Endothelial cell of umbilical vein (primary cell): Measurements from ENCODE around the gene SPATA32. TPM values are rescaled to one million over a fixed set of nuclear protein-coding genes. Genes with fewer than 3 reads are reported as not detected.

ENCODE experiments used
- BruUV-seq: library from RNA; stranded (reverse); fragments of 400-500 nt; replicated peaks from 2 replicates; lab custom pipeline; 2021; lab: Mats Ljungman, UMichigan
- CTCF ChIA-PET: fragments of 300-600, 350-600 bp; sonication (Branson Sonifier 250); formaldehyde crosslinking; loops from one replicate; lab custom pipeline; 2021; ENCODE audit warnings: antibody characterized with exemption, inconsistent platforms; lab: Charles Lee
- POLR2A ChIA-PET: fragments of 300-600, 350-600 bp; sonication (Branson Sonifier 250); formaldehyde crosslinking; loops from one replicate; lab custom pipeline; 2021; ENCODE audit warnings: antibody characterized with exemption, inconsistent platforms; lab: Charles Lee
- DNase-seq: peaks from one replicate; pipeline ENCODE4 v3.0.0-alpha.2; 2011; ENCODE audit warnings: low read depth, low spot score
- FAIRE-seq: peaks from 2 replicates; lab custom pipeline; 2011; peaks lifted over from hg19 to GRCh38; lab: Jason Lieb, UNC
- H2AFZ ChIP-seq: 2 replicates; pipeline ENCODE4 v1.6.0; 2012; ENCODE audit warnings: low read depth, low read length, control low read depth, inconsistent platforms
- H3K27ac ChIP-seq: 2 replicates; pipeline ENCODE4 v1.5.1; 2011; ENCODE audit warnings: low read depth, mild to moderate bottlenecking, control low read depth, low read length, moderate library complexity; ENCODE audit not compliant: insufficient read depth
- H3K27me3 ChIP-seq, 2 experiments: 2 replicates each; pipeline versions ENCODE4 v1.6.0 to v1.6.1; 2011; ENCODE audit warnings: low read length in 2 of 2, mixed read lengths in 1 of 2; ENCODE audit not compliant: control insufficient read depth in 2 of 2, insufficient read depth in 2 of 2
- H3K36me3 ChIP-seq, 2 experiments: 2 replicates in 1 of 2; 3 replicates in 1 of 2; pipeline ENCODE4 v1.5.1; 2011; ENCODE audit warnings: low read length in 2 of 2, mild to moderate bottlenecking in 1 of 2, moderate library complexity in 1 of 2; ENCODE audit not compliant: control insufficient read depth in 2 of 2, insufficient read depth in 2 of 2; ENCODE audit errors: extremely low read depth in 1 of 2
- H3K4me1 ChIP-seq: 3 replicates; pipeline ENCODE4 v1.5.1; 2011; ENCODE audit warnings: mild to moderate bottlenecking, low read length; ENCODE audit not compliant: control insufficient read depth, insufficient read depth; ENCODE audit errors: extremely low read depth
- H3K4me2 ChIP-seq: 2 replicates; pipeline ENCODE4 v1.6.1; 2011; ENCODE audit warnings: low read length, control low read depth, mixed read lengths; ENCODE audit not compliant: insufficient read depth
- H3K4me3 ChIP-seq, 3 experiments: fragments of 200-600 bp in 1 of 3; sonication (generic), shearing (Covaris generic) in 1 of 3; replicated peaks in 1 of 3; 2 replicates each; pipeline ENCODE4 v1.5.1; 2011 to 2016; ENCODE audit warnings: control low read depth in 3 of 3, low read length in 3 of 3, mild to moderate bottlenecking in 2 of 3, inconsistent platforms in 1 of 3, low read depth in 1 of 3, moderate library complexity in 1 of 3; ENCODE audit not compliant: insufficient read depth in 1 of 3
- H3K79me2 ChIP-seq: 2 replicates; pipeline ENCODE4 v1.6.0; 2012; ENCODE audit warnings: low read length, inconsistent platforms; ENCODE audit not compliant: control insufficient read depth, insufficient read depth
- H3K9ac ChIP-seq: replicated peaks from 2 replicates; pipeline ENCODE3; 2011; ENCODE audit warnings: low read length, control low read depth; ENCODE audit not compliant: insufficient read depth; ENCODE audit errors: extremely low read depth
- H3K9me1 ChIP-seq: replicated peaks from 3 replicates; pipeline ENCODE4 v1.6.0; 2011; ENCODE audit warnings: mild to moderate bottlenecking, low read length; ENCODE audit not compliant: control insufficient read depth, insufficient read depth; ENCODE audit errors: extremely low read depth
- H3K9me3 ChIP-seq: replicated peaks from 2 replicates; pipeline ENCODE4 v1.5.1; 2012; ENCODE audit warnings: low read length, inconsistent platforms; ENCODE audit not compliant: control insufficient read depth, insufficient read depth
- H4K20me1 ChIP-seq: replicated peaks from 2 replicates; pipeline ENCODE3; 2011; ENCODE audit warnings: mild to moderate bottlenecking, low read length; ENCODE audit not compliant: control insufficient read depth, insufficient read depth; ENCODE audit errors: extremely low read depth
- CTCF ChIP-seq, 2 donors: IDR thresholded peaks; 1 replicate in 1 of 2; 2 replicates in 1 of 2; pipeline ENCODE4 v1.5.1; 2011; ENCODE audit warnings: low read length in 2 of 2, mild to moderate bottlenecking in 2 of 2, moderate library complexity in 2 of 2, control low read depth in 1 of 2, inconsistent platforms in 1 of 2, low read depth in 1 of 2; ENCODE audit not compliant: insufficient read depth in 1 of 2; ENCODE audit errors: extremely low read depth in 1 of 2
- EZH2 ChIP-seq: IDR thresholded peaks from 2 replicates; pipeline ENCODE4 v1.6.1; 2012; ENCODE audit warnings: borderline replicate concordance, low read depth, mild to moderate bottlenecking, moderate library complexity, low read length, inconsistent platforms; ENCODE audit not compliant: severe bottlenecking
- FOS ChIP-seq: IDR thresholded peaks from 2 replicates; pipeline ENCODE4 v1.6.1; 2011; ENCODE audit warnings: mild to moderate bottlenecking, low read length, moderate library complexity, borderline replicate concordance; ENCODE audit not compliant: insufficient read depth
- GATA2 ChIP-seq: IDR thresholded peaks from 2 replicates; pipeline ENCODE4 v1.7.0; 2011; ENCODE audit warnings: low read depth, mild to moderate bottlenecking, moderate library complexity, mixed read lengths, low read length; ENCODE audit not compliant: insufficient read length, insufficient read depth
- JUN ChIP-seq: IDR thresholded peaks from 2 replicates; pipeline ENCODE4 v1.6.1; 2011; ENCODE audit warnings: borderline replicate concordance, low read depth; ENCODE audit not compliant: insufficient read length, insufficient read depth
- MAX ChIP-seq: IDR thresholded peaks from 2 replicates; pipeline ENCODE4 v1.6.1; 2011; ENCODE audit not compliant: insufficient read depth, insufficient read length
- MYC ChIP-seq: IDR thresholded peaks from one replicate; pipeline ENCODE4 v1.6.1; 2011; ENCODE audit warnings: mild to moderate bottlenecking, low read depth, low read length
- POLR2A ChIP-seq: IDR thresholded peaks from 2 replicates; pipeline ENCODE4 v1.6.1; 2012; ENCODE audit warnings: low read depth, mild to moderate bottlenecking, control low read depth, low read length
- POLR2AphosphoS5 ChIP-seq: IDR thresholded peaks from 2 replicates; pipeline ENCODE4 v1.6.1; 2012; ENCODE audit warnings: low read depth, mild to moderate bottlenecking, control low read depth, low read length, moderate library complexity; ENCODE audit not compliant: insufficient read depth
- dilution Hi-C: fragments of 300-500 bp; cut with MboI; formaldehyde crosslinking; loops from one replicate; pipeline ENCODE4 v1.15.0; 2019; ENCODE audit warnings: low sequenced_read_pairs; ENCODE audit not compliant: extremely low pct_ligation_motif_present
- intact Hi-C: fragments of 100-400 bp; cut with micrococcal nuclease; formaldehyde crosslinking; loops from one replicate; pipeline ENCODE4 v1.10.0; 2022
- polyA plus RNA-seq, 4 experiments: library from polyadenylated mRNA; depleted of rRNA in 3 of 4; stranded (reverse) in 3 of 4; unstranded in 1 of 4; fragments of >200 nt; gene quantifications; 2 replicates each; pipeline versions ENCODE4 v1.2.1 to v1.2.3, GENCODE V29; 2011 to 2012; ENCODE audit warnings: missing spikeins in 1 of 4
- total RNA-seq: library from RNA; stranded (reverse); gene quantifications from 2 replicates; pipeline ENCODE4 v1.2.3, GENCODE V29; 2021

The SPATA32 gene
- total and polyA plus RNA-seq, 2 donors (not counting 3 experiments of a cell fraction or from before 2014, with no cell fraction given): not detected

GRCh38 chr17:45288825-45289224 is 26.9 kb upstream of the SPATA32 start:
- Histone ChIP-seq H3K27ac (no peak overlapping the region), H3K9me1 (no peaks in the 10 kb centered on the region), H3K4me2 (no peak overlapping the region), H2AFZ (no peak overlapping the region), H3K36me3 (peaks cover 6 to 42% of the 10 kb centered on the region in 2 experiments), H3K27me3 (no peaks in the 10 kb centered on the region), H4K20me1 (no peaks in the 10 kb centered on the region), H3K9ac (no peak overlapping the region), H3K9me3 (no peaks in the 10 kb centered on the region), H3K4me3 (no peak overlapping the region), H3K79me2 (peaks cover 21% of the 10 kb centered on the region), H3K4me1 (peaks cover 13% of the 10 kb centered on the region)
- TF ChIP-seq MAX (no peak), JUN (no peak), FOS (no peak), EZH2 (no peak), CTCF (IDR thresholded peaks at IDR 0.05; ENCODE audit: extremely low read depth in 1 of 2, insufficient read depth in 1 of 2, low read depth in 1 of 2, low read length in 2 of 2) (no peak), MYC (no peak), POLR2AphosphoS5 (no peak), POLR2A (no peak), GATA2 (no peak)
- FAIRE-seq (no peak), DNase-seq (no peak)
- POLR2A ChIA-PET: no interaction called here
- no TSS peak for BruUV-seq
- CTCF ChIA-PET: interaction anchor here (0.7 to 4.2 kb wide), 4 partner anchors 11 to 433 kb away, joined by 3 to 22 read pairs (median 10); no protein-coding TSS in a partner anchor
- intact Hi-C loops: no loop called here
- dilution Hi-C loops: no loop called here
